ENCODE data around the gene SLC31A2.

The SLC31A2 gene

DNA sequence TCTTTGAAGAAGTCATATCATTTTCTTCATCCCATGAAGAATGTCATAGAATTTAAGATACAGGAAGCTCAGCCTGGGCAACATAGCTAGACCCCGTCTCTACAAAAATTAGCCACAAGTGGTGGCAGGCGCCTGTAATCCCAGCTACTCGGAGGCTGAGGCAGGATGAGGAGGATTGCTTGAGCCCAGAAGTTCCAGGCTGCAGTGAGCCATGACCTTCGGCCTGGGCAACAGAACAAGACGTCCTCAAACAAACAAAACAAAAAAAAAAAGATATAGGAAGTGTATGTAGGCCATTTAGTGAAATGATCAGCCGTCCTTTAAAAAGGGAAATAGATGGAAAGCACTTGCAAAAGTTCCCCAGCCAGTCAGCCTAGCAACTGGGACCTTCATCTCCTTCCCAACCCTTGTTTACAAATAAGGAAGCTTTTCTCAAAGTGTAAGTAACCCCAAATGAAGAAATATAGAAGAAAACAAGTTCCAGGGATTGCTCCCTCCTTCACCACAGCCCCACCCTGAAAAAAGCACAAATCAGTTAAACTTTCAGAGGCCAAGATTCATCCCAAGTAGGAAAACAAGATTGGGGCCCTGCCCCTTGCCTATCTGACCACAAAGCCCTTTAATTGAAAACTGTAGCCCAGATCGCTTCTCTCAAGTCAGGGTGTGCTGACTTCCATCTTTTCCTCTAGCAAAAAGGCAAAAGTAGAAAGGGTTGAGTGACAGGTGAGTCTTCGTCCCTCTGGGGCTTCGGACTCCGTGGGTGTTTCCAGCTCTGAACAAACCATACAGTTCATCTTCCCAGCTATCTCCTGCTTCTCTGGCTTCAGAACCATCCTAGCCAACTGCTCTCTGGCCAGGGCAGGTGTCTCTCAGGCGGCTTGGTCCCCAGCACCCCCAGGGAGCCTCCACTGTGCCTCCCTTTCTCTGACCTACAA, 1.2 kb downstream of the SLC31A2 start:
- no peak for DNase-seq (ENCODE audit: low read depth, low spot score)

DNA sequence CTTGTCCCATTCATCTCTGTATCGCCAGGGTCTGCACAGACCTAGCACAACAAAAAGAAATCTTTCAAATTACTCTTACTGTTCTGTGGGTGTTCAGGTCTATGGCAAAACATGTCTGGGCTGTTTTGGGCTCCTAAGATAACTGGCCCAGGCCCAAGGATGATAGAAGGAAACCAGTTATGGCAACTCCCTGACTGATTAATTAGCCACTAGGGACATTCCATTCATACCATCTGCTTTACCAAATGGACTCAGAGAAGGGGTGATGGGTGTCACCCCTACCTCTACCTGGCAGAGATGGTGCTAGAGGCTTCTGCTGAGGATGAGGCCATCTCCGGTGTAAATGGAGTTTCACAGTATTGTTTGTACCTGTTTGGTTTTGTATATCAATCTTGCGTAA, 1.9 kb downstream of the SLC31A2 start:
- no peak for DNase-seq (ENCODE audit: low read depth, low spot score)

DNA sequence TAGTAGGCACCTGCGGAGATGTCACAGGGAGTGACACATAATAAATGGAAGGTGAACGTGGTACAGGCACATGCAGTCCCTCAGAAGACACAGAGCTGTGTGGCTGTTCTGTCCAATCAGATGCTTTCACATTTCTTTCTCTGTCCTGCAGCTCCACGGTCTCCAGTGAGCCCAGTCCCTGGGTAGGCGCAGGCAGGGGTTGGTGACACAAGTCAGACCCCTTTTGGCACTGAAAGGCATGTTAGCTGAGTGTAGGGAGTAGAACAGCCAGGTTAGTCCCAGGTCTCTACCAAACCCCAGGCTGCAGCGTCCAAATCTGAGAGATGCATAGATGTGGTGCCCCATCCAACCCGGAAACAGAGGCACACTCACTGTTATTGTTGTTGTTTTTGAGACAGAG, 2.8 kb downstream of the SLC31A2 start:
- DNase-seq (ENCODE audit: low read depth, low spot score) = no peak

DNA sequence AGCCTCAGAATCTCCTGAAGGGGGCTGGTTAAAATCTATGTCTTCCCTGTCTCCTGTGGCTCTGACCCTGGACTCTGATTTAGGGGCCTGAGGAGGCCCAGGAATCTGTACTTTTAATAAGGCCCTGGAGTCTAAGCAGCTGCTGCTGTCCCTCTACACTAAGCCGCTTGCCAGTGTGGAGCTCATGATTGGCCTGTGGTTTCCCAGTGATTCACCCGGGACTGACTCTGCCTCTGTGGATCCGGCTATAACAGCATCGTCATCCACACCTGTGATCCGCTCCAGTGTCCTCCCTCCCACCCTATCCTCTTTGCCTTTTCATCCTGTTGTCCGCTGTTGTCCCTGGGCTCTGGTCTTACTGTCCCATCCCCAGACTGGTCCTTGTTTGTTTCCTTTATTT, 3.7 kb downstream of the SLC31A2 start:
- DNase-seq (ENCODE audit: low read depth, low spot score) = peak; percentile 69

DNA sequence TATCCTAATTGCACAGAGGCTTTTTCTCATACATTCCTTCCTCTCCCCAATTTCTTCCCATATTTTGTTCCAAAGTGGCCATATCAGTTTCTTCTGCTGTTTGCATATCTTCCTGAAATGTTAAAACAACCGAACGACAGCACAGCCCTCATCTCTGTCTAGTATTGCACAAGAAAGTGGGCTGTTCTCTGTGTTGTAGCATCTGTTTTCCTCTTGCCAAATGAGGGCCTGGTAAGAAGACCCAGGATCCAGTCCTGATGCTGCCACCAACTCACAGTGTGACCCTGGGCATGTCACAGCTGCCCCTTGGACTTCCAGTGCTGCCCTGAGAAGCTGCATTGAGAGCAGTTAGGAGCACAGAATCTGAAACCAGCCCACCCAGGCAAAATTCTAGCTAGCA, 4.1 kb downstream of the SLC31A2 start:
- DNase-seq (ENCODE audit: low read depth, low spot score) = no peak

DNA sequence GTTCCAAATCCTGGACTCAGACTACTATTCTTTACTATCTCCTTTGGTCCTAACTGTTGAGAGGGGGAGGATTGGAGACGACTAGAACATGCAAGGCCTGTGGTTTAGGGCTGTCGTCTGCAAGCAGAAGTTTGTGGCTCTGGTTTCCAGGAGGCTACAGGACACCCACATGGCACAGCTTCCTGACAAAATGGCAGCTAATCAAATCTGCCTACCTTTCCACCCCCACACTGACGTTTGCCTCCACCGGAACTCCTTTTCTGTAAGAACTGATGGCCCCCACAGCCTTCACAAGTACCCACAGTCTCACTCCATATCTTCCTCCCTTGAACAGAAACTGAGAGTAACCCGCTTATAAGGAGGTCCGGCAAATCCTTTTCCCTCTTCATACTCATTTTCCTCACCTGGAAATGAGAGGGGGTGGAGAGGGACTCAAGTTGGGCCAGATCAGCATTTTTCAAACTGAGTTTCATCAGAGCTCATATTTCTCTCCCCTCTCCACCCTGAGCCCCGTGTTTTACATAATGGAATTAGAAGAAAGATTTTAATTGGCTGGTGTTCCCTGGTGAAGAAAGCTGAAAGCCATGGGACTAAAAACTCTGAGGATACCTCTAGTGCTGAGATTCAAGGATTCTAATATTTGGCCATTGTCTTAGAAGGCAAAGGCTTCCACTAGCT, 5.2 kb downstream of the SLC31A2 start:
- DNase-seq (ENCODE audit: low read depth, low spot score) = no peak

DNA sequence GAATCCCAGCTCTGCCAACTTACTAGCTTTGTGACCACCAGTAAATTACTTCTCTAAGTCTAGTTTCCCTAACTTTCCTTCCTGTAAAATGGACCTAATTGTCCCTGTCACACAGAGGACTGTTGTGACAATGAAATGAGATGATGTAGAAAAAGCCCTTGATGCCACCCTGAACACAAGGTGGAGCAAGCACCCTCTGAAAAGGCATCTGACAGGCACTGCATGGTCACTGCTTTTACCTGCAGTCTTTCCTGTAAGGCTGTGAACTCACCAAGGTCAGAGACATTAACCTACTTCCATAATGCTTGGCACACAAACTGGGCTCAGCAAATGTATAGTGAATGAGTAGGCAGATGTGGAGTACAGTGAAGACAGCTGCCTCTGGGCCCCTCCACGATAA, 6.1 kb downstream of the SLC31A2 start:
- no peak for DNase-seq (ENCODE audit: low read depth, low spot score)

DNA sequence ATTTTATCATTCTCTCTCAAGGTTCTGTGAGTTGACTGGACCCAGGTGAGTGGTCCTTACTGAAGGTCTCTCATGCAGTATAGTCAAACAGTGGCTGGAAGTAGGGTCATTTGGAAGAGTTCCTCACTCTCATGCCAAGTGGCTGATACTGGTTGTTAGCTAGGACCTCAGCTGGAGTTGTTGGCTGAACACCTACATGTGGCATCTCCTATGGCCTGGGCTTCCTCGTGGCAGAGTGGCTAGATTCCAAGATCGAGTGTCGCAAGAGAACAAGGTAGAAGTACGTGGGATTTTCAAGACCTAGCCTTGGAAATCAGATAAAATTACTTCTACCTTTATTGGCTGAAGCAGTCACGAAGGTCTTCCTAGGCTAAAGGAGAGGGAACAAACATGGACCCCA, 7.6 kb downstream of the SLC31A2 start:
- DNase-seq (ENCODE audit: low read depth, low spot score) = no peak

DNA sequence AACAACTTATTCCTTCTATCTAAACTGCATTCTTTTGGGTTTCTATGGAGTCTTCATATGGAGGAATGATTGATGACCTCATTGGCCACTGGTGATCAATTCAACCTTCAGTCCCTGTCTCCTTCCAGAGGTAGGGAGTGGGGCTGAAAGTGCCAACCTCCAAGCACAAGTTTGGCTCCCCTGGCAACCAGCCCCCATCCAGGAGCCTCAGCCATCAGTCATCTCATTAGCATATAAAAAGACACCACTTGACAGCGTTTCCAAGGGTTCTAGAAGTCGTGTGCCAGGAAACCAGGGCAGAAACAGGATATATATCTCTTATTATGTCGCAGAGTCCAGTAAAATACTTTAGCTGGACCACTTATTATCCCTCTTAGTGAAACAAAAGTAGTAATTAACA, 9.8 kb downstream of the SLC31A2 start:
- peak; percentile 61 for DNase-seq (ENCODE audit: low read depth, low spot score)

DNA sequence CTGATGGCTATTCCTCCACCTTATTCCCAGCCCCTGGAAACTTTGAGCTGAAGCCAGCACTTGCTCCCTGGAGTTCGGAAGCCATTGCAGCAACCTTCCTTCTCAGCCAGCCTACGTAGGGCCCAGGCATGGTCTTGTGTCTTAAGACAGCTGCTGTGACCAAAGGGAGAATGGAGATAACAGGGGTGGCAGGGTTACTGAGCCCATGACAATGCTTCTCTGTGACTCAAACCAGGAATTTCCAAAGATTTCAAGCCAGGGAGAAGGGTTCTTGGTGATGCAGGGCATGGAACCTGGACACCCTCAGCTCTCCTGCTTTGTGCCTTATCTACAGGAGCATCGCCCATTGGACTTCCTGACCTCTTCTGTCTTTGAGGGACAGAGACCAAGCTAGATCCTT, 12.2 kb downstream of the SLC31A2 start:
- DNase-seq (ENCODE audit: low read depth, low spot score) = no peak

DNA sequence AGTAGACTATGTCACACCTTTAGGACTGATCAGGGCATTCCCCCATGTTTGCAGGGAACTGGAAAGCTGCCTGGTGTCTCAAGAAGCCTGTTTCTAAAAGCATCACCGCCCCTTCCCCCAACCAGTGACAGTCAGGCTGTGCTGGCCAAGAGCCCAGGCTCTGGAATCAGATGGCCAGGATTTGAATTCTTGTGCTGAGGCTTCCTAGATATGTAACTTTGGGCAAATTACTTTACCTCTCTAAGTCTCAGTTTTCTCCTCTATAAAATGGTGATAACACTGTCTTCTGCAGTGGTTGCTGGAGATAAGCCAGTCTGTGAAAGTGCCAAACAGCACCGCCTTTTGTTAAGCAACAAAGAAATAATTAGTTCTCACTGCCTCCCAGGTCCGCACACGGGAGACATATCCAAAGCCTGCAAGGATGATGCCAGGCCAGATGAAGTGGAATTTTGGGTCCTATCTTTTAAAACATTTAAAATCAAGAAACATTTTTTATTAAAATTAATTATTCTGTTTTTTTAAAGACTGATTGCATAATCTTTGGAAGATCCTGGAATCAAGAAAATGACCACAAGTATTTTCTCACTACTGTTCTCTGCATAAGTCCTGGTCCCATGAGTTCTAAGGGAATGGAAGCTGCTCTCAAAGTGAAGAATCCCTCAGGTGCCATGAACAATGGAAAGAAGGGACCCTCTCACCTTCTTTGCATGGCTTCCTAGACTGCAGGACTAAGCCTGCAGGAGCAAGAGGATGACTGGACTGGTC, 13.9 kb downstream of the SLC31A2 start:
- DNase-seq (ENCODE audit: low read depth, low spot score) = peak; percentile 70

DNA sequence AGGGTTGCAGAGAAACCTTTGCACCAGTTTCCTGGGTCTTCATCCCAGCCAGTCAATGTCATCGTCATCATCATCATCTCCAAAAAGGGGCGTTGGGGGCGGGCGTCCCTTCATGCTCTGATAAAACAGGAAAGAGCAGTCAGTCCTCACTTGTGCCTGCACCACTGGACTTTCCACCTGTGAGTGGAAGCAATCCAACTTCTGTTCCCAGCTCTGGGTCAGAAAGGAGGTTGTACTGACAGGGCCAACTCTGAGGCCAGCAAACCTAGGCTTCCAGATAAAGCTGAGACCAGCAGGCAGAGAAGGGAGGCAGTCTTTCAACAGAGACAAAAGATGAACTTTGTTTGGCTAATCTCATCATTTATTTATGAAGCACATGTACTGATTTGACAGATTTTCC, 15.2 kb downstream of the SLC31A2 start:
- no peak for DNase-seq (ENCODE audit: low read depth, low spot score)

DNA sequence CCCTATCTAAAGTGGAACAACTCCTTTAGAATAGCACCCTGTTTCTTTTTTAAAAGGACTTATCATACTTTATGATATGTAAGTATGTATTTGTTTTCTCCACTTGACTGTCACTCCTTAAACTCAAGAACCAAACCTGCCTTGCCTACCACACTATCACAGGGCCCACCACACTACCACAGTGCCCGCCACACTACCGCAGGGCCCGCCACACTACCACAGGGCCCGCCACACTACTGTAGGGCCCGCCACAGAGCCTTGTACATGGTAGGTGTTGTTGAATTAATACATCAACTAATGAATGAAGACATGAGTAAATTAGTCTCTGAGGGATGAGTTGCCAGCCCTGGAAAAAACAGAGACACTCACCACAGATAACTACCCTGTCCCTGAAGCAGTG, 18.0 kb downstream of the SLC31A2 start:
- no peak for DNase-seq (ENCODE audit: low read depth, low spot score)

DNA sequence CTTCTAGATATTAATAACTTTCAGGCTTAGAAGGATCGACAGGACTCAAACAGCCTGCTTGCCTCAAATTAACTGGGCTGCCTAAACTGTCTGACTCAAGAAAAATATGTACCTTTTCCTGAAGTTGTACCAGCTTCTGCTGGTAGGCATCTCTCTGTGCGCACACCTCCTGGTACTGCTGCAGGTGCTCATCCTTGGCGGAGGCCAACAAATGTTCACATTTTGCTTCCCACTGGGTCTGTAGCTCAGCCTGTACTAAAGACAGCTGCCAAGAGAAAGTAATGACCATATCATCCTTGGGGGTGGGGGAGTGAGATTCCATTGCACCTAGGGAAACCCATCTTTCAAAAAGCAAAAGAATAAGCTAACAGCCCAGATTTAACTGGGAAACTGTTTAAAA, 22.5 kb downstream of the SLC31A2 start:
- DNase-seq (ENCODE audit: low read depth, low spot score) = no peak

DNA sequence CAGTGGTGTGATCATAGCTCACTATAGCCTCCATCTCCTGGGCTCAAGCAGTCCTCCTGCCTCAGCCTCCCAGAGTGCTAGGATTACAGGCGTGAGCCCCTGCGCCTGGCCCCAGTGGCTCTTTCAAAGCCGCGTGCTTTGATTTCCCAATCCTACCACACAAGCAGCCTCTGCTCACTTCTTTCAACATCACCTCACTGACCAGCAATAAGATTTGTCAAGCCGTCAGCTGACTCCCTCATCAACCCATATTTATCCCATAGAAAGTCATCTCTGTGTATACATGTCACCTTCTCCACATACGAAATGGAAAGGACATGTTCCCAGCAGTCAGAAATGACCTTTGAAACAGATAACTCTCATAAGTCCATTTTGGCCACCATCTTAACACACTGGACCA, 26.0 kb downstream of the SLC31A2 start:
- no peak for DNase-seq (ENCODE audit: low read depth, low spot score)

DNA sequence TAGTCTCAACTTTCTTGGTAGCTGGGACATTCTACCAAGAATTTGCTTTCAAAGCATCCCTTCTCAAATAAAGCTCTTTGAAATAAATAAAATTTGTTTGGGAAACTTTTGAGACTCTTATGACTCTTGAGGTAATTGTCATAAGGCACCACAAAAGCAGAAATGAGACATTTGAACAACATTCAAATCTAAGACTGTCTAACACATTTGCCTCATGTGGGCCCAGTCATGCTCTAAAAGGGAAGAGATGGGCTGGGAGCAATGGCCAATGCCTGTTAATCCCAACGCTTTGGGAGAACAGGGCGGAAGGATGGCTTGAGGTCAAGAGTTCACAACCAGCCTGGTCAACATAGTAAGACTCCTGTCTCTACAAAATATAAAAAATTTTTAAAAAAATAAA, 26.4 kb downstream of the SLC31A2 start:
- DNase-seq (ENCODE audit: low read depth, low spot score) = no peak

DNA sequence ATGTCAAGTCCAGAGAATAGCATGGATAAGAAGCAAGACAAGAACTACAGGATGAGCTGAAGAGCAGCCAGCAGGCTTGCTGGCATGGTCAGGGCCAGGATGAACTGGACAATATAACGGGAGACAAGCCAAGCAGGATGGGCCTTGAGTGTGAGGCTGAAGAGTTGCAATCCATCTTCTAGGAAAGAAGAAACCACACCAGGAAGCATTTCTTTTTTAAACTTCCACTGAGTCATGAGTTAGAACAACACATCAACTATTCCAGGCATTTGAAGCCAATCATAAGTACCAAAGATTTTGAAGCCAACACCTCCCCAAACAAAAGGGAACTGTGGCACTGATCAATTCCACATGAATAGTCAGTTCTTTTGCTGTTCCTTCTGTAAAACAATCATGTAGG, 27.3 kb downstream of the SLC31A2 start:
- peak; percentile 78 for DNase-seq (ENCODE audit: low read depth, low spot score)

DNA sequence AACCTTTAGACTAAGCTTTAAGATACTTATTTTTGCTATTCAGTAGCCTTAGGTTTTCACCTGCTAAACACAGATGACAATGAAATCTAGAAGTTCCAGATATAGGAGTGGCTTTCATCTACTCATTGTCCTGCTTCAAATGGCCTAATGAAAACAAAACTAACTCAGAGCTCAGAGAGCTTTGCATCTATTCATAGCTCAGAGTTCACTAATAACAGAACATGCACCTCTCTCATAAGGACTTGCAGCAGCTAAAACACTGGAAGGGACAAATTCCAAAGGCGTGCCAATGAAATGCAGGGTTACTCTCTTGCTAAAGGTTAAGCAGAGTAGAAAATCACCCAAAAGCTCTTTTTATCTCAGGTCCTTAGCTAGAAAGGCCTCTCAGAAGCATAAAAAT, 29.0 kb downstream of the SLC31A2 start:
- DNase-seq (ENCODE audit: low read depth, low spot score) = no peak

DNA sequence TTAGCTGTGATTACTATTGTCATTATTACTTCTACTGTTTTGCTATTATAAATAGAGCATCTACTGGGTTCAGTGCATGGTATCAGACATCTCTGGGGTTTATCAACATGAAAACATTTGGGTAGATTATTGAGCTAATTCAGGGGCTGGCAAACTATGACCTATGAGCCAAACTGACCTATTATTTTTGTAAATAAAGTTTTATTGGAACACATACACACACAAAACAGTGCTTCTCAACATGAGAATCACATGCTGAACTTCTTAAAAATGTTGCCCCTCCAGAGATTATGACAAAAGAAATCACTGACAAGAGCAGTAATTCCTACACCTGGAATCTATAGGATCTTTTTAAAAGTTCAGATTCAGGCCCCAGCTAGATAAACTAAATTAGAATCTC, 30.4 kb downstream of the SLC31A2 start:
- no peak for DNase-seq (ENCODE audit: low read depth, low spot score)

DNA sequence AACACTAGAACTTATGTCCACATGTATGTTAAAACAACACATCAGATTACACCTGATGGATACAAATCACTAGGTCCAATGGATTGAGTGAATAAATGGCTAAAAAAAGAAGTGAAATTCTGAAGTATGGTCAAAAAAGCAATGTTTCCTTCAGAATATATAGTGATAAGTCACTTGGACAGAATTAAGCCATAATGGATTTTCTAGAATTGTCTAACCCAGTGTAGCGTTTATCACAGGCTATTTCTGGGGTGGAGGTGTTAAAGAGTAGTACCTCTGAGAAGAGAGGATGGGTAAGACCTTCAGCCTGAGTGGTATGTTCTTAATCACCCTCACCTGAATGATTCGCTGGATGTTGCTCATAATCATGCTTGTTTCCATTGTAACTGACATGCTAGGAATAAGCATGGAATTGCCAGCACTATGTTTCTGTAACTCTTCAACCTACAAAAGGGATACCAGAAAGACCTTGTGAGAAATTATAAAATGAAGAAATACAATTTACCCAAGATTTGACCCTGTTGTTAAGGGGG, 33.2 kb downstream of the SLC31A2 start:
- DNase-seq (ENCODE audit: low read depth, low spot score) = no peak

DNA sequence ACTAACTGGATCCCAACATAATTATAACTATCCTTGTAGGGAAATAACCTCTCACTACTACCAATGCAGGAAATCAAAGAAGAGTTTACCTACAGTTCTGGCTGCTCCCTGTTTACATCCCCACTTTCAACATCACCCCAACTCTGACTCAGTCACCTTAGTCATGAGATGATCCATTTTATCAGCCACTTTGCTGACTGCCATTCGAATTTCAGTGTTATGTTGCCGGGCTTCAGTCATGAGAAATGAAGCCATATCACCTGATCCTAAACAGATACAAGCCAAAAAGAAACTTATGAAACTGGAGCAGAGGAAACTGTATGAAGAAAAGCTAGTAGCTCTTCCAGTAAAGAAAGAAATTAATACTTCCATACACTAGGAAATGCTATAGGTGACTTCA, 33.7 kb downstream of the SLC31A2 start:
- no peak for DNase-seq (ENCODE audit: low read depth, low spot score)

DNA sequence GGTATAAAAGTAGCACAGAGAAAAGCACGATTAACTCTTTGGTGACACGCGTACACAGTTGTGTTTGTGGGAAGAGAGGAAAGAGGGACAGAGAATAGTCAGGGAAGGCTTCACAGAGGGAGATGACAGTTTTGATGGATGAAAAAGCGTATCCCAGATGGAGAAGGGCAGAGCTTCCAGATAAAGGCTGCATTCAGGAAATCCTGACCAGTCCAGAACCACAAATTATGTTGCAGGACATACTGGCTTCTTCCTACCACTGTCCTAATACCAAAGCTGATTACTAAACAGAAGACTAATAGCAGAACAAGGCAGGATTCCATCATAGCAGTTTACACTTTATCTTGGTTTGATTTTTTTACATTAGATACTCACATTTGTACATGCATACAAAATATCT, 34.5 kb downstream of the SLC31A2 start:
- DNase-seq (ENCODE audit: low read depth, low spot score) = no peak

Data from astrocyte of the hippocampus (primary cell).